Hepatocyte (in vitro differentiated cells): ENCODE results near the gene SERPINH1.

Experiments
- EZH2 ChIP-seq: fragments of 200-600 bp; sonication (generic); IDR thresholded peaks from 2 replicates; pipeline ENCODE4 v1.6.1; 2016; ENCODE audit warnings: antibody characterized with exemption, mild to moderate bottlenecking, borderline replicate concordance
- TF ChIP-seq, protein P1 (sequence below): fragments of 200-600 bp; sonication (generic); IDR thresholded peaks from 2 replicates; pipeline ENCODE4 v1.5.1; 2016; ENCODE audit warnings: antibody characterized with exemption, mild to moderate bottlenecking; ENCODE audit not compliant: poor library complexity

- TF ChIP-seq, protein P1, sequence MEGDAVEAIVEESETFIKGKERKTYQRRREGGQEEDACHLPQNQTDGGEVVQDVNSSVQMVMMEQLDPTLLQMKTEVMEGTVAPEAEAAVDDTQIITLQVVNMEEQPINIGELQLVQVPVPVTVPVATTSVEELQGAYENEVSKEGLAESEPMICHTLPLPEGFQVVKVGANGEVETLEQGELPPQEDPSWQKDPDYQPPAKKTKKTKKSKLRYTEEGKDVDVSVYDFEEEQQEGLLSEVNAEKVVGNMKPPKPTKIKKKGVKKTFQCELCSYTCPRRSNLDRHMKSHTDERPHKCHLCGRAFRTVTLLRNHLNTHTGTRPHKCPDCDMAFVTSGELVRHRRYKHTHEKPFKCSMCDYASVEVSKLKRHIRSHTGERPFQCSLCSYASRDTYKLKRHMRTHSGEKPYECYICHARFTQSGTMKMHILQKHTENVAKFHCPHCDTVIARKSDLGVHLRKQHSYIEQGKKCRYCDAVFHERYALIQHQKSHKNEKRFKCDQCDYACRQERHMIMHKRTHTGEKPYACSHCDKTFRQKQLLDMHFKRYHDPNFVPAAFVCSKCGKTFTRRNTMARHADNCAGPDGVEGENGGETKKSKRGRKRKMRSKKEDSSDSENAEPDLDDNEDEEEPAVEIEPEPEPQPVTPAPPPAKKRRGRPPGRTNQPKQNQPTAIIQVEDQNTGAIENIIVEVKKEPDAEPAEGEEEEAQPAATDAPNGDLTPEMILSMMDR, result no peak
- no peak for TF ChIP-seq EZH2
These were observed 5.9 kb downstream of the SERPINH1 start for GRCh38 chr11:75567971-75568370.
